CD14-positive monocyte (primary cell): Measurements from ENCODE around the gene BMP7. TPM values are rescaled to one million over a fixed set of nuclear protein-coding genes. Genes with fewer than 3 reads are reported as not detected.

Source experiments
- DNase-seq, 3 donors: peaks; one replicate each; pipeline ENCODE4 v3.0.0-alpha.2; 2011 to 2022
- H2AFZ ChIP-seq: 2 replicates; pipeline ENCODE4 v1.6.0; 2012; ENCODE audit warnings: mild to moderate bottlenecking, low read depth, low read length, inconsistent platforms; ENCODE audit not compliant: insufficient read depth, poor library complexity, severe bottlenecking
- H3K27ac ChIP-seq, 2 donors: 1 replicate in 1 of 2; 2 replicates in 1 of 2; pipeline ENCODE4 v1.5.1; 2012 to 2013; ENCODE audit warnings: low read length in 2 of 2, control low read depth in 1 of 2, inconsistent platforms in 1 of 2, low read depth in 1 of 2, mild to moderate bottlenecking in 1 of 2
- H3K27me3 ChIP-seq, 2 donors: one replicate each; pipeline versions ENCODE4 v1.6.0 to v1.6.1; 2011 to 2013; ENCODE audit warnings: low read length in 2 of 2; ENCODE audit not compliant: control insufficient read depth in 2 of 2, insufficient read depth in 2 of 2
- H3K36me3 ChIP-seq, 2 donors: replicated peaks in 1 of 2; 1 replicate in 1 of 2; 2 replicates in 1 of 2; pipeline versions ENCODE4 v1.5.1 to v1.6.1; 2012 to 2013; ENCODE audit warnings: low read length in 2 of 2, control low read depth in 1 of 2, inconsistent platforms in 1 of 2, mild to moderate bottlenecking in 1 of 2; ENCODE audit not compliant: insufficient read depth in 2 of 2, control insufficient read depth in 1 of 2
- H3K4me1 ChIP-seq, 2 donors: 1 replicate in 1 of 2; 2 replicates in 1 of 2; pipeline versions ENCODE4 v1.5.1 to v1.6.1; 2012 to 2013; ENCODE audit warnings: low read length in 2 of 2, control low read depth in 1 of 2, inconsistent platforms in 1 of 2, mild to moderate bottlenecking in 1 of 2, moderate library complexity in 1 of 2; ENCODE audit not compliant: insufficient read depth in 2 of 2, control insufficient read depth in 1 of 2
- H3K4me2 ChIP-seq: replicated peaks from 2 replicates; pipeline ENCODE3; 2012; ENCODE audit warnings: low read length, moderate library complexity, mild to moderate bottlenecking; ENCODE audit not compliant: poor library complexity, severe bottlenecking; ENCODE audit errors: extremely low read depth
- H3K4me3 ChIP-seq, 3 experiments: fragments of 200-600 bp in 1 of 3; sonication (generic) in 1 of 3; replicated peaks in 1 of 3; 1 replicate in 2 of 3; 2 replicates in 1 of 3; pipeline ENCODE4 v1.5.1; 2011 to 2013; ENCODE audit warnings: low read length in 3 of 3, mild to moderate bottlenecking in 3 of 3, control low read depth in 2 of 3, low read depth in 2 of 3, inconsistent platforms in 1 of 3, moderate library complexity in 1 of 3
- H3K79me2 ChIP-seq: 2 replicates; pipeline ENCODE4 v1.6.0; 2012; ENCODE audit warnings: mild to moderate bottlenecking, control low read depth, inconsistent platforms, low read length, moderate library complexity; ENCODE audit not compliant: insufficient read depth
- H3K9ac ChIP-seq: 2 replicates; pipeline ENCODE4 v1.6.0; 2017; ENCODE audit warnings: low read length, mild to moderate bottlenecking; ENCODE audit not compliant: insufficient read depth, poor library complexity, severe bottlenecking
- H3K9me3 ChIP-seq, 2 donors: replicated peaks in 1 of 2; 1 replicate in 1 of 2; 2 replicates in 1 of 2; pipeline versions ENCODE4 v1.5.1 to v1.6.1; 2012 to 2013; ENCODE audit warnings: low read length in 2 of 2, control low read depth in 1 of 2; ENCODE audit not compliant: control insufficient read depth in 1 of 2, insufficient read depth in 1 of 2
- H4K20me1 ChIP-seq: 2 replicates; pipeline ENCODE4 v1.6.0; 2012; ENCODE audit warnings: mild to moderate bottlenecking, low read length, control low read depth, moderate library complexity; ENCODE audit not compliant: insufficient read depth
- H3K27ac Mint-ChIP-seq, 7 donors: one replicate each; pipeline ENCODE4 v1.8.0; 2020; ENCODE audit warnings: mild to moderate bottlenecking in 7 of 7, mixed read lengths in 7 of 7, moderate library complexity in 6 of 7, inconsistent platforms in 2 of 7
- H3K27me3 Mint-ChIP-seq, 3 donors: one replicate each; pipeline ENCODE4 v1.8.0; 2021 to 2022; ENCODE audit warnings: low read depth in 3 of 3, mild to moderate bottlenecking in 3 of 3, mixed read lengths in 3 of 3, moderate library complexity in 3 of 3, inconsistent platforms in 1 of 3
- H3K36me3 Mint-ChIP-seq, 2 donors: one replicate each; pipeline ENCODE4 v1.8.0; 2020; ENCODE audit warnings: mixed read lengths in 2 of 2, inconsistent platforms in 1 of 2, mild to moderate bottlenecking in 1 of 2
- H3K4me1 Mint-ChIP-seq: one replicate; pipeline ENCODE4 v1.8.0; 2020; ENCODE audit warnings: mild to moderate bottlenecking, mixed read lengths
- H3K4me3 Mint-ChIP-seq, 2 donors: one replicate each; pipeline ENCODE4 v1.8.0; 2020; ENCODE audit warnings: mild to moderate bottlenecking in 2 of 2, mixed read lengths in 2 of 2, moderate library complexity in 1 of 2
- H3K9me3 Mint-ChIP-seq, 7 donors: one replicate each; pipeline ENCODE4 v1.8.0; 2020 to 2022; ENCODE audit warnings: mixed read lengths in 7 of 7, mild to moderate bottlenecking in 6 of 7, moderate library complexity in 6 of 7, inconsistent platforms in 2 of 7
- CTCF ChIP-seq: fragments of 200-600 bp; IDR thresholded peaks from one replicate; pipeline ENCODE4 v1.8.0; 2022; ENCODE audit warnings: antibody characterized with exemption, mild to moderate bottlenecking
- WGBS: methylation state at CpG from one replicate; pipeline ENCODE4 v1.1.5; 2013; ENCODE audit warnings: missing lambda C conversion rate; ENCODE audit not compliant: insufficient coverage; 5-methylcytosine and 5-hydroxymethylcytosine counted together
- intact Hi-C, 2 donors: fragments of 100-400 bp; cut with micrococcal nuclease; formaldehyde crosslinking; loops; one replicate each; pipeline versions ENCODE4 v1.15.0 to v1.15.1; 2023
- polyA plus RNA-seq, 3 donors: library from polyadenylated mRNA; depleted of rRNA in 1 of 3; unstranded in 2 of 3; stranded (reverse) in 1 of 3; fragments of 300-500 nt in 2 of 3; fragments of >200 nt in 1 of 3; fragmentation: Illumina TruSeq in 2 of 3; gene quantifications; 1 replicate in 2 of 3; 2 replicates in 1 of 3; pipeline ENCODE4 v1.2.3, GENCODE V29; 2012 to 2021

The BMP7 gene
- polyA plus RNA-seq, 3 donors: not detected

DNA sequence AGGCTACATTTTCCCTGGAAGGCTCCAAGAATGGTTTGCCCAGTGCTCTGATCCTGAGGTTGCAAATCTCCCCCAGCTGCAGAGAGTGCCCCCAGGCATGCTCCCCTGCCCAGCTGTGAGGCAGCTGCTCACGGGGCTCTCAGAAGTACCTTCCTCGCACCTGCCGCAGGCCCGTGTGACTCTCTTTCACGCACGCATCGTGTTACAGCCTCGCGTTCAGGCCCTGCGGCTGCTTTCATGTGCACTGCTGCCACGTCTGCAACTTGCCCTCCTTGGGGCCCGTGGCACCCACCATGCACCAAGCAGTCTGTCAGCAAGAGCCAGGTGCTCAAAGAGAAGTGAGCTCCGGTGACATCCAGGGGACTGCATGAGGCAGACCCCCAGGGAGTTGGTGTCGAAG, 34.6 kb upstream of the BMP7 start:
- no peaks in the 10 kb centered on the region for H3K36me3 Mint-ChIP-seq
- Histone ChIP-seq H3K27me3 (no peaks in the 10 kb centered on the region), H3K79me2 (no peaks in the 10 kb centered on the region), H3K27ac (no peak overlapping the region), H3K4me1 (no peaks in the 10 kb centered on the region), H4K20me1 (no peaks in the 10 kb centered on the region), H3K4me2 (no peak overlapping the region), H3K4me3 (no peak overlapping the region), H3K9me3 (no peaks in the 10 kb centered on the region), H2AFZ (no peak overlapping the region), H3K36me3 (no peaks in the 10 kb centered on the region), H3K9ac (no peak overlapping the region)
- H3K27ac Mint-ChIP-seq: no peak overlapping the region
- peaks cover 0 to 8% (median 4%) of the 10 kb centered on the region in 7 donors for H3K9me3 Mint-ChIP-seq
- 70% methylated on average over 14 of the region's 14 CpGs for WGBS
- no peak for TF ChIP-seq CTCF
- no peaks in the 10 kb centered on the region for H3K4me1 Mint-ChIP-seq
- intact Hi-C loops: no loop called here
- H3K4me3 Mint-ChIP-seq: no peak overlapping the region
- no peak for DNase-seq
- H3K27me3 Mint-ChIP-seq: peaks cover 3 to 11% (median 10%) of the 10 kb centered on the region in 3 donors

DNA sequence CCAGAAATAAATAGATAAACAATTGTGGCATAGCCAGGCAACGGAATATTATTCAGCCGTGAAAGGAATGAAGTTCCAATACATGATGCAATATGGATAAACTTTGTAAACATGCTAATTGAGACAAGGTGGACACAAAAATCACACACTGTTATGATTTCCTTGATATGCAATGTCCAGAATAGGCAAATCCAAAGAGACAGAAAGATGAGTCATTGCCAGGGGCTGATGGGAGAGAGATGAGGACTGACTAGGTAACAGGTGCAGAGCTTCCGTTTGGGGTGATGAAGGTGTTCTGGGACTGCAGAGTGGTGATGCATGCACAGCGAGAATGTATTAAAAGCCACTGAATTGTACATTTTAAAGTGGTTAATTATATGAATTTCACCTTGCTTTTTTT, 32.0 kb upstream of the BMP7 start:
- H3K4me3 ChIP-seq: no peak overlapping the region
- TF ChIP-seq CTCF: no peak
- no peak overlapping the region for H3K27ac ChIP-seq
- H3K4me1 ChIP-seq: no peaks in the 10 kb centered on the region
- Mint-ChIP-seq H3K4me1 (no peaks in the 10 kb centered on the region), H3K36me3 (no peaks in the 10 kb centered on the region), H3K4me3 (no peak overlapping the region), H3K27me3 (peaks cover 3 to 17% (median 12%) of the 10 kb centered on the region in 3 donors), H3K27ac (no peak overlapping the region), H3K9me3 (peaks cover 0 to 5% (median 1%) of the 10 kb centered on the region in 7 donors)
- no peak for DNase-seq
- H3K4me2 ChIP-seq: no peak overlapping the region
- no CpG with 5 or more reads among the region's 4 CpGs for WGBS
- no peak overlapping the region for H2AFZ ChIP-seq
- no peaks in the 10 kb centered on the region for H4K20me1 ChIP-seq
- H3K79me2 ChIP-seq: no peaks in the 10 kb centered on the region
- H3K9me3 ChIP-seq: no peaks in the 10 kb centered on the region
- no peaks in the 10 kb centered on the region for H3K36me3 ChIP-seq
- H3K9ac ChIP-seq: no peak overlapping the region
- intact Hi-C loops: no loop called here
- H3K27me3 ChIP-seq: peaks cover 0 to 2% of the 10 kb centered on the region in 2 donors
